Mesodermal cell (in vitro differentiated cells): ENCODE data around the gene NEUROD6.

ENCODE experiments used
- H3K27ac ChIP-seq: 2 replicates; pipeline ENCODE4 v1.7.0; 2013; ENCODE audit warnings: mild to moderate bottlenecking, low read depth, low read length, moderate library complexity; ENCODE audit not compliant: severe bottlenecking
- H3K36me3 ChIP-seq: 2 replicates; pipeline ENCODE4 v1.7.1; 2013; ENCODE audit warnings: mild to moderate bottlenecking, low read length, moderate library complexity; ENCODE audit not compliant: control insufficient read depth, insufficient read depth
- H3K4me1 ChIP-seq: one replicate; pipeline ENCODE4 v1.7.1; 2013; ENCODE audit warnings: mild to moderate bottlenecking, low read length; ENCODE audit not compliant: insufficient read depth, control insufficient read depth, poor library complexity, severe bottlenecking
- H3K4me3 ChIP-seq: 2 replicates; pipeline ENCODE4 v1.7.0; 2013; ENCODE audit warnings: low read length, control low read depth, mild to moderate bottlenecking; ENCODE audit not compliant: insufficient read depth, poor library complexity, severe bottlenecking; ENCODE audit errors: extremely low read depth
- H3K9me3 ChIP-seq: 2 replicates; pipeline ENCODE4 v1.7.1; 2013; ENCODE audit warnings: mild to moderate bottlenecking, low read length, moderate library complexity; ENCODE audit not compliant: control insufficient read depth
- WGBS, 2 experiments: methylation state at CpG; one replicate each; pipeline ENCODE4 v1.1.5; 2013; ENCODE audit warnings: missing lambda C conversion rate in 2 of 2; ENCODE audit not compliant: insufficient coverage in 2 of 2; 5-methylcytosine and 5-hydroxymethylcytosine counted together

NEUROD6 gene

GRCh38 chr7:31335161-31335856 lies 5.2 kb downstream of the NEUROD6 start:
- no peaks in the 10 kb centered on the region for H3K4me1 ChIP-seq
- H3K27ac ChIP-seq = no peak overlapping the region
- no peaks in the 10 kb centered on the region for H3K36me3 ChIP-seq
- WGBS, 2 experiments = 85 to 87% methylated on average over 14 of the region's 16 CpGs
- no peaks in the 10 kb centered on the region for H3K9me3 ChIP-seq
- no peak overlapping the region for H3K4me3 ChIP-seq

- no peaks in the 10 kb centered on the region for H3K36me3 ChIP-seq
- WGBS, 2 experiments = 100% methylated on average over 2 of the region's 2 CpGs; no CpG with 5 or more reads in 1 of the 2 experiments
- H3K9me3 ChIP-seq = no peaks in the 10 kb centered on the region
- no peak overlapping the region for H3K27ac ChIP-seq
- no peak overlapping the region for H3K4me3 ChIP-seq
- no peaks in the 10 kb centered on the region for H3K4me1 ChIP-seq
Observed at GRCh38 chr7:31333291-31333690, 7.2 kb downstream of the NEUROD6 start.

DNA sequence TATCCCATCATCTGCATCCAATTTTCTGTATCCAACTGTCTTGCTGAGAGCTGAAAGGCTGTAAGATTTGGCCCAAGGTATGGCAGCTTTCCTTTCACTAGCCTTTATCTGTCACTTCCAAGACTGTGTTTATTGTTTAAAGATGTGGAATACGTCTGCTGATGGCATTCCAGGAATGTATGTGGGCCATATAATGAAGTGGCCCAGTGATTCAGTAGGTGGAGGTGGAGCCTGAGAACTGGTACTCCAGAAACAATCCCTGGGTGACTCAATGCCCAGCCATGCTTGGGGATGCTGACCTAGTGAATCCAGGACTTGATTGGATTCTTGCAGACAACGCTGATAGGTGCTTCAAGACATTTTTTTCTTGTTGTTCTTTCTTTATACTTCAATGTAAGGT lies 13.5 kb downstream of the NEUROD6 start:
- H3K9me3 ChIP-seq = no peaks in the 10 kb centered on the region
- H3K4me3 ChIP-seq = no peak overlapping the region
- H3K4me1 ChIP-seq = no peaks in the 10 kb centered on the region
- peak overlapping the region; percentile 47 for H3K27ac ChIP-seq
- 20 to 50% methylated on average over 1 of the region's 2 CpGs for WGBS, 2 experiments
- H3K36me3 ChIP-seq = no peaks in the 10 kb centered on the region

GRCh38 chr7:31326416-31326815 lies 14.1 kb downstream of the NEUROD6 start:
- WGBS, 2 experiments = 70 to 80% methylated on average over 1 to 2 of the region's 2 CpGs
- no peak overlapping the region for H3K4me3 ChIP-seq
- no peak overlapping the region for H3K27ac ChIP-seq
- no peaks in the 10 kb centered on the region for H3K9me3 ChIP-seq
- no peaks in the 10 kb centered on the region for H3K4me1 ChIP-seq
- no peaks in the 10 kb centered on the region for H3K36me3 ChIP-seq

DNA sequence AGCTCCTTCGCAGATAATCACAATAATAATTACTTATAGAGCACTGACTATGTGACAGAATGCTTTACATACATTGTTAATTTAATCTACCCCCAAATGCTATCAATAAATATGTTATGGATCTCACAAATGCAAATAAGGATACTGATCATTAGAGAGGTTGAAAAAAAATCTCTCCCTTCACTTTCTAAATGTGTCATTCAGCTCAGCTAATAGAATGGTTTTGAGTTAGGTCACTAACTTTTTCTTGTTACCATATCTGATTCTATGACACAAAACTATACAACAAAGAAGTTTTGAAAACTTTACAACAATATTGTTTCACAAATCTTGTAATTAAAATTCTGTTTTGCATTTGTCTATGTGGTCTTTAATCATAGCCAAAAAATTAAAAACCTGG lies 17.4 kb downstream of the NEUROD6 start:
- Histone ChIP-seq H3K36me3 (no peaks in the 10 kb centered on the region), H3K27ac (no peak overlapping the region), H3K9me3 (no peaks in the 10 kb centered on the region), H3K4me1 (no peaks in the 10 kb centered on the region), H3K4me3 (no peak overlapping the region)
- no CpG with 5 or more reads among the region's 1 CpG for WGBS, 2 experiments

DNA sequence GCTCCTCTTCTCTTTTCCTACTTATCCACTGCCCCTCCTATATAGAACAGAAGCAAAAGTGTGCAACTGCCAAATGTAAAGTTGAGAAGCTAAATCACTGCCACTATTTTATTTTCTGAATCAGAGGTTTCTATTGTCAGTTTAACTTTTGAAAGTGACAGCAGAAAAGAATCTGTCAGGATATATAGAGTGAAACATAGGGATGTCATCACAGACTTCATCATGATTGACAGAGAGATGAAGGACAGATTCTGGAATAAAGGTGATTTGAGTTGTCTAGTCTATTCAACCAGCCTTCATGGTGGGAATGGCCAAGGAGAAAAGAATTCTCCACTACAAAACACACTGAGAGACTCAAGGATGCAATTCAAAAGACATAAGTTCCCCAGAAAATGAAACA lies 19.9 kb downstream of the NEUROD6 start:
- Histone ChIP-seq H3K9me3 (no peaks in the 10 kb centered on the region), H3K27ac (no peak overlapping the region), H3K36me3 (no peaks in the 10 kb centered on the region), H3K4me3 (no peak overlapping the region), H3K4me1 (no peaks in the 10 kb centered on the region)

- WGBS, 2 experiments = 80 to 90% methylated on average over 4 to 5 of the region's 5 CpGs
- H3K4me1 ChIP-seq = no peaks in the 10 kb centered on the region
Observed at GRCh38 chr7:31318313-31318712, 22.2 kb downstream of the NEUROD6 start.

DNA sequence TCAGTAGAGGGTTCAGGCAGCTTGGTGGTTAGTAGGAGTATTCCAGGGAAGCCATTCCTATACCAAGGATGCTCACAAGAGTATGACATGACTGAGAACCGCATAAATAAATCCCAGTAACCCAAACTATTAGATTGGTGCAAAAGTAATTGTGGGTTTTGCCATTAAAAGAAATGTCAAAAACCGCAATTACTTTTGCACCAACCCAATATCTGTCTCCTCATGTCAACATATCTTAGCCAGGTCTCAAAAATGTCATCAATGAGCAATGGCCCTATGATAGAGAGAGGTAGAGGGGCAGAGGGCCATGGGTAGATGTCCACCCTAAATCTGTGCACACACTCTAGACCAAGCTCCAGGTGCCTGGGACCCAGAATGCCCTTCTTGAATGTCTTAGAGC lies 23.6 kb downstream of the NEUROD6 start:
- H3K36me3 ChIP-seq = no peaks in the 10 kb centered on the region
- H3K4me1 ChIP-seq = peaks cover 5% of the 10 kb centered on the region
- H3K4me3 ChIP-seq = no peak overlapping the region
- no peak overlapping the region for H3K27ac ChIP-seq
- no CpG with 5 or more reads among the region's 2 CpGs for WGBS, 2 experiments
- H3K9me3 ChIP-seq = no peaks in the 10 kb centered on the region

More at GRCh38 chr7:31318313-31318712, 22.2 kb downstream of the NEUROD6 start:
- no peaks in the 10 kb centered on the region for H3K36me3 ChIP-seq
- H3K27ac ChIP-seq = no peak overlapping the region
- no peak overlapping the region for H3K4me3 ChIP-seq
- H3K9me3 ChIP-seq = no peaks in the 10 kb centered on the region

DNA sequence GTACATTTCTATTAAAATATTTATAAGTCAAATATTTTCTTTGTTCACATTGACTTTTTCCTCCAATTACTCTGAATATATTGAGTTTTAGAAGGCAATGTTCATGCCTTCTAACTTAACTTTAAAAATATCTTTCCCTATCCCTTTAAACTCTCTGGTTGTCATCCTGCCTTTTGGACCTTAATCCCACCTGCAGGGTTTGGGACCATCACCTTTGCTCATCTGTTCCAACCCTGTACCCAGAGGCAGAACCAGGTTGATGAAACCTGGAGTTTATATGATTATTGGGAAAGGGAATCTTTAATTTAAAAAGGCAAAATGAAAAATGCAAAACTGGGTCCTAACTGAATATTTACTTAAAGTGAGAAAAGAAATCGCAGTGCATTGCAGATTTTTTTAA lies 24.8 kb downstream of the NEUROD6 start:
- WGBS, 2 experiments = no CpG with 5 or more reads among the region's 1 CpG
- Histone ChIP-seq H3K9me3 (no peaks in the 10 kb centered on the region), H3K36me3 (no peaks in the 10 kb centered on the region), H3K4me3 (no peak overlapping the region), H3K4me1 (peaks cover 8% of the 10 kb centered on the region), H3K27ac (no peak overlapping the region)

GRCh38 chr7:31314781-31315180 lies 25.7 kb downstream of the NEUROD6 start:
- Histone ChIP-seq H3K9me3 (no peaks in the 10 kb centered on the region), H3K36me3 (no peaks in the 10 kb centered on the region), H3K4me3 (no peak overlapping the region), H3K27ac (no peak overlapping the region), H3K4me1 (peaks cover 8% of the 10 kb centered on the region)
- 57 to 71% methylated on average over 1 of the region's 4 CpGs for WGBS, 2 experiments

DNA sequence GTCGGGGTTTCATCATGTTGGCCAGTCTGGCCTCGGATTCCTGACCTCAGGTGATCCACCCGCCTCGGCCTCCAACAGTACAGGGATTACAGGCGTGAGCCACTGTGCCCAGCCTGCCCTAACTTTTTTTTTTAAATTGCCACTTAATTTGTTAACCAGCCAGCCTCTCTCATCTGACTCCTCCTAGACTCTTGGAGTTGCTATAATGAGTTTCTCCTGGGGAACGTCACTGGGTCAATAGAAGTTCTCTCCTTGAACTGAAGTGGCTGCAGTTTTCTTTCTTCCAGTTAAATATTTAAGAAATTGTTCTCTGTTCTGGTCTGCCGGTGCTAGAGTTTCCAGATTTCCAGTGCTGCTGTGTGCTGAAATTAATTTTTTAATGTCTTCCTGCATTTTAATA lies 27.6 kb downstream of the NEUROD6 start:
- H3K9me3 ChIP-seq = no peaks in the 10 kb centered on the region
- 85 to 93% methylated on average over 3 to 5 of the region's 7 CpGs for WGBS, 2 experiments
- H3K4me1 ChIP-seq = peaks cover 8% of the 10 kb centered on the region
- no peaks in the 10 kb centered on the region for H3K36me3 ChIP-seq
- no peak overlapping the region for H3K4me3 ChIP-seq
- H3K27ac ChIP-seq = no peak overlapping the region
